GM12874 (cell line): Measurements from ENCODE around the gene DGKI.

Source experiments
- TF ChIP-seq, protein P1 (sequence below): IDR thresholded peaks from 2 replicates; pipeline ENCODE4 v1.5.1; 2011; ENCODE audit warnings: low read depth, mild to moderate bottlenecking, control low read depth, low read length, moderate library complexity; ENCODE audit not compliant: insufficient read depth

DGKI gene

DNA sequence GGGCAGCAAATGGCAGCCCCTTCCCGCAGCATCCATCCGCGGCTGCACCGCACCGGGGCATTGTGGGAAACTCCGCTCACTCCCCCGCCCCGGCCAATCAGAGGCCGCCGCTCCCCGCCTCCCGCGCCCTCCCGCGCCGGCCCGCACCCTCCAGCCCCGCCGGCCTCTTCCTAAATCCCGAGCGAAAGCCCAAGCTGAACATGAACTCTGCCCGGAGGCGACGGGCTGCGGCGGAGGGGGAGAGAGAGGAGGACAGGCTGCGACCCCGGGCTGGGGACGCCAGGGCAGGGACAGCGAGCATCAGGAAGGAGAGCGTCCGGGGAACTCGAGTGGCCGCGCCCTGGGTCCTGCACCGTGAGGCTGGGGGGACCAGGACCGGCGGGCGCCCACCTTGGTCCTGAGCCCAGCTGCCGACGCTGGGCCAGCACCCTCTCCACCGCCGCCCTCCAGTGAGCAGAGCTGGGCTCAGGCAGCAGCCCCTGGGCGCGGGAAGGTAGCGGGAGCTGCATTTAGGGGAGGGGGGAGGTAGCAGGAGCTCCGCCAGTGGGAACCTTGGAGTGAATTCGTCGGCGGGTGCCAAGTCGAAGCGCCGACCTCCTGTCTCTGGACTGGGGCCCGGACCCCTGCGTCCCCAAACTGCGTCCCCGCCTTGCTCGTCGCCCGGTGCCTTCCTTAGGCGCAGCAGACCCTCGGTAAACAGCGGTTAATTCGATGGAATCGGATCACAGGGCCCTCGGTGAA is at the start of gene DGKI:
Gene DGKI (minus strand): TSS at position 148 of the 741 bp plus-strand sequence.
- TF ChIP-seq, protein P1, sequence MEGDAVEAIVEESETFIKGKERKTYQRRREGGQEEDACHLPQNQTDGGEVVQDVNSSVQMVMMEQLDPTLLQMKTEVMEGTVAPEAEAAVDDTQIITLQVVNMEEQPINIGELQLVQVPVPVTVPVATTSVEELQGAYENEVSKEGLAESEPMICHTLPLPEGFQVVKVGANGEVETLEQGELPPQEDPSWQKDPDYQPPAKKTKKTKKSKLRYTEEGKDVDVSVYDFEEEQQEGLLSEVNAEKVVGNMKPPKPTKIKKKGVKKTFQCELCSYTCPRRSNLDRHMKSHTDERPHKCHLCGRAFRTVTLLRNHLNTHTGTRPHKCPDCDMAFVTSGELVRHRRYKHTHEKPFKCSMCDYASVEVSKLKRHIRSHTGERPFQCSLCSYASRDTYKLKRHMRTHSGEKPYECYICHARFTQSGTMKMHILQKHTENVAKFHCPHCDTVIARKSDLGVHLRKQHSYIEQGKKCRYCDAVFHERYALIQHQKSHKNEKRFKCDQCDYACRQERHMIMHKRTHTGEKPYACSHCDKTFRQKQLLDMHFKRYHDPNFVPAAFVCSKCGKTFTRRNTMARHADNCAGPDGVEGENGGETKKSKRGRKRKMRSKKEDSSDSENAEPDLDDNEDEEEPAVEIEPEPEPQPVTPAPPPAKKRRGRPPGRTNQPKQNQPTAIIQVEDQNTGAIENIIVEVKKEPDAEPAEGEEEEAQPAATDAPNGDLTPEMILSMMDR: no peak

DNA sequence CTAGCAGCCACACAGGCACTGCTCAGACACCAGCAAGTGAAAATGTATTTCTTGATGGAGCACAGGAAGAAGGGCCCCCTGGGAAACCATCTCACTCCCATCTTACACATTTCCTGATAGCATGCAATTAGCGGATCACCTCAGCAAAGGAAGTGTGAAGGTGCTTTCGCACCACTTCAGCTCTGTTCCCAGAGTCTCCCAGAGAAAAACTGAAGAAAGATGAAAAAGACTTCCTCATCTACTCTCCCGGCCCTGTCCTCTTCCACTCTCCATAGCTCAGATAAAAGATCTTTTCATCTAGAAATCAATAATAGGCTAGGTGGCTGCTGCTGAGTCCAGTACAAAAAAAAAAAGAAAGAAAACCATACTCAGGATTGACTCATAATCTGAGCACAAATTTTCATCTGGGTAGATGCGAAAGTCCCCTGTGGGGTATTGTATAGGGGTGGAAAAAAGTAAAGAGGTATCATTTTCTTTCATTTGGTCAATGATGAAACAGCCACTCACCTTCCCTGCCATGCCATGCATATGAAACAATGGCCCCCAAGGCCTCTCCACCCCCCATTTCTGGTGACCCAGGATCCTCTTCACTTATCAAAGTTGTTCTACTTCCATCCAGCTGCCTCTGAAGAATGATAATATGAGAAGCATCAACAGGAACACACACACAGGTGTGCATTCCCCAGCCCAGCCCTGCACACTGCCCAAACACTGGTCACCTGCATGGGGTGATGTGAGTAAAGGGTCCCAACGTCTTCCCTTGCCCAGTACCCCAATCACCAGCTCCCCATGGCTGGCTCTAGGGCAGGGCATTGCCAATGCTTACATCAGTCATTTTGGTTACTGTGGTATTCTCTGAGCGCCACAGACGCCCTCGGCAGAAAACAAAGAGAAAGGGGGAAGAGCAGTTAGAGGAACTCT is 48.8 kb upstream of the DGKI start:
- TF ChIP-seq, protein P1: no peak

DNA sequence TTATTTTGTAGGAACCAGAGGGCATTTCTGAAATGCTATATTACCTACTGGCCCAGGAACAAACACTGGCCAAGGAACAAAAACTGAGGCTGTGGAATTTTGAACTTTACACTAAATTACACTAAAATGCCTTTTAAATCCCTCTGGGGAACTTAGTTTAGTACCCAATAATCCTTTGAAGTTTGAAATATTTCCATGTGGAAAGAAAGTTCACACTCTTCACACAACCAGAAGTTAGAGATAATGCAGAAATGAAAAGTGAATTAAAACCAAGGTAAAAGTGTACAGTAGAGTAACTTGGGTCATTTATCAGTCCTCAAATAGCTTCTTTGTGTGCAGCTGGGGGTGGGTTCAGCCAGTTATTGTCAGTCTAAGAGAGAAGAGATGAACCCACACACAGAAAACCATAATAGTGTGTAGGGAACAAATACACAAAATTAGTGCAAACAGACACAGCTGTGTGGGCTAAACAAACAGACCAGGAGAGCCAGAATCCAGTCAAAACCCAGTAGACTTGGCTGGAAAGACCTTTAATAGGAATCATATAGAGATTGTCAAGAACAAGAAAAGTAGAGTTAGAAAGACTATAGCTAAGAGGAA is 46.5 kb upstream of the DGKI start:
- TF ChIP-seq, protein P1: no peak

DNA sequence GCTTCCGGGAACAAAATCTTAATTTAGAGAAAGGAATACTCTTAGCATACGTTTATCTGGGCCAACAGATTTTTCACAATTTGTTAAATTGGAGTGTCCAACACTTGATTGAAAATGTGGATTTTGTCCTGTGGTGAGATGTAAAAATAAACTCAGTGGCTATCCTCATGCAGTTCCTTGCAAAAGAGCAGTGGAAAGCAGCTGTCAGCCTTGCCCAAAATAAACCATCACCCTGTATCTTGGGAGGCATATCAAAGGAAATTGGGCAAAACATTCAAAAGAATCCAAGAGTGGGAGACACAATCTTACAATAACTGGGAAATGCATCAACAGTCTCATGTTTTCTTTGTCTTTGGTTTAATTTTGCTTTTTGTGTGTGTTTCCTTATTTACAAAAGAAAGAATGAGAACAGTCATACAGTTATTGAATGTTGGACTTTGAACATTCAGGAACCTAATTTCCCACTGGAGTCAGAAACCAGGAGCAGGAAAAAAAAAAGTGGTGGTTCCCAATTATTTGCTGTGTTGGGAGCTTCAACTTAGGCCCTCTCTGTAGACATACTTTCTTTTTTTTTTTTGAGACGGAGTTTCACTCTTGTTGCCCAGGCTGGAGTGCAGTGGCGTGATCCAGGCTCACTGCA is 44.4 kb upstream of the DGKI start:
- TF ChIP-seq, protein P1: no peak

DNA sequence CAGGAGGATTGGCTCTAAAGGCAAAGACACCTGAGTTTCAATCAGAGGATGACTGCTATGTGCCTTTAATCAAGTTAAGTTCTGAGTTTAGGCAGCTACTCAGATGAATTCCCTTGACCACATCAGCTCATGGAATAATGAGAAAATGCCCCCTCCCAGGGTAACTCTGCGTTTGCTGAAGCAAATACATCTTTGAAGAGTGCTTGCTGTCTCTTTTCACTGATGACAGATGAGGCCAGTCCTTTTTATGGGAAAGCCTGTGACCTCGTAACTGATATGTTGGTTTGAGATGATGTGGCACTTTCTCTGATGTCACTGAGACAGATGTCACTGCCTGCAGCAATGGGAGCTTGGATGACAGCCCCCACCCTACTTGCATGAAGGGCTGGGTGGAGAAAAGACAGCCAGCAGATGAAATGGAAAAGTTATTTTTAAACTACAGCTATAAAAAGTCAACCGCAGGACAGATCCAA is 43.7 kb upstream of the DGKI start:
- TF ChIP-seq, protein P1: no peak

DNA sequence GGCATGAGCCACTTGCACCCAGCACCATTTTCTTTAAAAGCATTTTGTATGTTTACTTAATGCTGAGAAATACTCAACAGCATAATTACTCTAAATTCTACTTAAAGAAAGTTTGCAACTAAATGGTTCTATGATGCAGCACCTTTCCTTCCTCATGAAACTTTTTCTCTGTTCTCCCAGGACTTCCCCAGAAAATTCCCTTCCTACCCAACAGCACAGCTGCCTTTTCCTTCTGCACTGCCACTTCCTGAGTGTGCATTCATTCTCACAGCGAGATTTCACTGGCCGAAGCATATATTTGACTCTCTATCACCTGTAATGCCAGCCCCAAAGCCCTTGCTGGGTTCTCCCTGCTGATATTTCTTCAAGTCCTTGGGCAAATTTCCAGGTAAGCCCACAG is 41.5 kb upstream of the DGKI start:
- TF ChIP-seq, protein P1: no peak
